Measurements from ENCODE around the gene RAMP1. TPM values are rescaled to one million over a fixed set of nuclear protein-coding genes. Genes with fewer than 3 reads are reported as not detected.

RAMP1 gene
- total RNA-seq, 1 experiment from 2014 or later, result 0.63 TPM

DNA sequence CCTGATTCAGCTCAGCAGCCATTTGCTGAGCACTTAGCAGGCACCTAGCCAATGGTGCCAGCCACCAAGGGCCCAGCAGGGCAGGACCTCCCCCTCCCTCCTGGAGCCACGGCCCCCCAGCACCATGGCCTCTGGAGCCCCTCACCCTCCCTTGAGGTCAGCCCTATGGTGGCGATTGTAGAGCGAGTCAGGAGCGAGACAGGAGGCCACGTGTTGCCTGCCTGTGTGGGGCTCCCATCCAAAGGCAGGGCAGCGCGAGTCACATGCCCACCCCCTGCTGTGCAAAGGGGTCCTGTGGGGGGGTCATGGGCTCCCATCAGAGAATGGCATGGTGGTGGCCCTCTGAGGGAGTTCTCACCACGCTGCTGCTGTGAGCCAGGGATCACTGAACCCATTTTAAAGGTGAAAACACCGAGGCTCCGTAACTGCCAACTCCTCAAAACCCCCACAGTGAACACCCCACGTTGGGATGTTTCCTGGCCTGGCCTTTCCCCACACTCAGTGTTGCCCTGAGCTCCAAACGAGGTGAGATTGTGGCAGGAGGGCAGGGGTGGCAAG, 35.6 kb downstream of the RAMP1 start:
- no peak overlapping the region for H2BK5ac ChIP-seq (ENCODE audit: insufficient read length, low read length)
- no peak overlapping the region for H3K27ac Mint-ChIP-seq
- H3K4me1 ChIP-seq (ENCODE audit: insufficient read depth, low read length), result no peaks in the 10 kb centered on the region
- no peaks in the 10 kb centered on the region for H3K79me1 ChIP-seq (ENCODE audit: insufficient read depth, low read depth, low read length, poor library complexity, severe bottlenecking)
- H3K18ac ChIP-seq (ENCODE audit: insufficient read length, low read depth, low read length), result no peak overlapping the region
- WGBS (ENCODE audit: extremely low coverage, insufficient read length, low lambda C conversion rate), result no CpG with 5 or more reads among the region's 12 CpGs
- no peak overlapping the region for H3K4me2 ChIP-seq (ENCODE audit: insufficient read depth, insufficient read length, low read length)
- no peak overlapping the region for H3K9ac ChIP-seq (ENCODE audit: extremely low read depth, insufficient read length, low read length)
- no peaks in the 10 kb centered on the region for H3K79me2 ChIP-seq (ENCODE audit: insufficient read depth, low read length)
- H3K36me3 Mint-ChIP-seq (ENCODE audit: insufficient read depth in 1 of 3, low read depth in 3 of 3), result no peaks in the 10 kb centered on the region
- no peaks in the 10 kb centered on the region for H4K20me1 ChIP-seq (ENCODE audit: control insufficient read depth, insufficient read depth, insufficient read length)
- H3K4me3 Mint-ChIP-seq, result no peak overlapping the region
- H2BK12ac ChIP-seq (ENCODE audit: insufficient read length, low read depth, low read length), result no peak overlapping the region
- no peak overlapping the region for H2AK5ac ChIP-seq (ENCODE audit: insufficient read length, low read length)
- H2BK20ac ChIP-seq (ENCODE audit: low read depth, low read length, poor library complexity, severe bottlenecking), result no peak overlapping the region
- no peak overlapping the region for H2BK120ac ChIP-seq (ENCODE audit: low read depth, low read length, poor library complexity, severe bottlenecking)
- H2AFZ ChIP-seq (ENCODE audit: low read length), result no peak overlapping the region
- no peaks in the 10 kb centered on the region for H3K23me2 ChIP-seq (ENCODE audit: insufficient read length, low read depth, low read length, poor library complexity, severe bottlenecking)
- H4K8ac ChIP-seq (replicated peaks; ENCODE audit: insufficient read length, low read depth, low read length), result no peak overlapping the region
- DNase-seq, result no peak
- H3K56ac ChIP-seq (ENCODE audit: insufficient read length, low read depth, low read length), result no peak overlapping the region
- no peak overlapping the region for H3T11ph ChIP-seq (ENCODE audit: low read length)
- TF ChIP-seq, protein P1, sequence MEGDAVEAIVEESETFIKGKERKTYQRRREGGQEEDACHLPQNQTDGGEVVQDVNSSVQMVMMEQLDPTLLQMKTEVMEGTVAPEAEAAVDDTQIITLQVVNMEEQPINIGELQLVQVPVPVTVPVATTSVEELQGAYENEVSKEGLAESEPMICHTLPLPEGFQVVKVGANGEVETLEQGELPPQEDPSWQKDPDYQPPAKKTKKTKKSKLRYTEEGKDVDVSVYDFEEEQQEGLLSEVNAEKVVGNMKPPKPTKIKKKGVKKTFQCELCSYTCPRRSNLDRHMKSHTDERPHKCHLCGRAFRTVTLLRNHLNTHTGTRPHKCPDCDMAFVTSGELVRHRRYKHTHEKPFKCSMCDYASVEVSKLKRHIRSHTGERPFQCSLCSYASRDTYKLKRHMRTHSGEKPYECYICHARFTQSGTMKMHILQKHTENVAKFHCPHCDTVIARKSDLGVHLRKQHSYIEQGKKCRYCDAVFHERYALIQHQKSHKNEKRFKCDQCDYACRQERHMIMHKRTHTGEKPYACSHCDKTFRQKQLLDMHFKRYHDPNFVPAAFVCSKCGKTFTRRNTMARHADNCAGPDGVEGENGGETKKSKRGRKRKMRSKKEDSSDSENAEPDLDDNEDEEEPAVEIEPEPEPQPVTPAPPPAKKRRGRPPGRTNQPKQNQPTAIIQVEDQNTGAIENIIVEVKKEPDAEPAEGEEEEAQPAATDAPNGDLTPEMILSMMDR (conservative IDR thresholded peaks at IDR 0.05), result no peak
- H4K91ac ChIP-seq (ENCODE audit: insufficient read length, low read depth, low read length), result no peak overlapping the region
- no peak overlapping the region for H4K5ac ChIP-seq (ENCODE audit: insufficient read length, low read depth, low read length)
- no peaks in the 10 kb centered on the region for H3K27me3 Mint-ChIP-seq (ENCODE audit: low read depth)
- no peak overlapping the region for H3K4ac ChIP-seq (ENCODE audit: low read depth, low read length)
- H3K4me1 Mint-ChIP-seq, result peaks cover 3 to 5% of the 10 kb centered on the region in 2 experiments; a peak in 3 of 4 replicates
- H3K27ac ChIP-seq (ENCODE audit: insufficient read length, low read depth, low read length), result no peak overlapping the region
- H3K14ac ChIP-seq (ENCODE audit: insufficient read depth, low read length), result no peak overlapping the region
- no peaks in the 10 kb centered on the region for H3K9me3 Mint-ChIP-seq
- no peaks in the 10 kb centered on the region for H3K27me3 ChIP-seq (ENCODE audit: insufficient read depth, low read length)
- no peak overlapping the region for H2BK15ac ChIP-seq (ENCODE audit: low read depth, low read length)
- no peak overlapping the region for H3K23ac ChIP-seq (ENCODE audit: insufficient read length, low read depth, low read length)
- H3K9me3 ChIP-seq (ENCODE audit: control insufficient read depth, low read depth, low read length), result no peaks in the 10 kb centered on the region

All from H9 (cell line).